ENCODE measurements around the gene C1orf216.

C1orf216 gene

GRCh38 chr1:35745124-35745730 is 26.5 kb upstream of the C1orf216 start:
- TF ChIP-seq ZNF565 (CRISPR knock-in tag; conservative IDR thresholded peaks at IDR 0.05; ENCODE audit: low read depth), result no peak
- no peak for TF ChIP-seq CSDC2 (CRISPR knock-in tag; IDR thresholded peaks at IDR 0.05)
- no peak for ATAC-seq

GRCh38 chr1:35737120-35737519 is 18.4 kb upstream of the C1orf216 start:
- TF ChIP-seq CSDC2 (CRISPR knock-in tag; IDR thresholded peaks at IDR 0.05) (no peak), ZC3H10 (CRISPR knock-in tag; IDR thresholded peaks at IDR 0.05) (no peak), POU6F1 (CRISPR knock-in tag; IDR thresholded peaks at IDR 0.05; ENCODE audit: borderline replicate concordance, low read depth) (no peak), ZNF8 (CRISPR knock-in tag; IDR thresholded peaks at IDR 0.05) (no peak), PATZ1 (CRISPR knock-in tag; IDR thresholded peaks at IDR 0.05; ENCODE audit: borderline replicate concordance) (no peak), RARB (CRISPR knock-in tag; IDR thresholded peaks at IDR 0.05) (no peak), ZNF565 (CRISPR knock-in tag; conservative IDR thresholded peaks at IDR 0.05; ENCODE audit: low read depth) (no peak), CSRNP3 (CRISPR knock-in tag; IDR thresholded peaks at IDR 0.05) (no peak), ISL1 (CRISPR knock-in tag; IDR thresholded peaks at IDR 0.05) (no peak), TCF4 (CRISPR knock-in tag; IDR thresholded peaks at IDR 0.05; ENCODE audit: borderline replicate concordance) (no peak), PPARA (CRISPR knock-in tag; IDR thresholded peaks at IDR 0.05; ENCODE audit: borderline replicate concordance) (no peak), OSR1 (CRISPR knock-in tag; IDR thresholded peaks at IDR 0.05) (no peak), ZNF70 (CRISPR knock-in tag; IDR thresholded peaks at IDR 0.05) (no peak), SNAI2 (CRISPR knock-in tag; IDR thresholded peaks at IDR 0.05) (no peak), CREB5 (CRISPR knock-in tag; IDR thresholded peaks at IDR 0.05; ENCODE audit: low read depth) (no peak), TOX (CRISPR knock-in tag; IDR thresholded peaks at IDR 0.05; ENCODE audit: borderline replicate concordance) (no peak)
- no peak for ATAC-seq

GRCh38 chr1:35727434-35728040 is 8.9 kb upstream of the C1orf216 start:
- peak; percentile 23; the same call in 2 of the 3 replicates for ATAC-seq
- TF ChIP-seq ZFP3 (CRISPR knock-in tag; IDR thresholded peaks at IDR 0.05) (no peak), TCF4 (CRISPR knock-in tag; IDR thresholded peaks at IDR 0.05; ENCODE audit: borderline replicate concordance) (no peak), GLIS3 (CRISPR knock-in tag; IDR thresholded peaks at IDR 0.05) (no peak), TOX (CRISPR knock-in tag; IDR thresholded peaks at IDR 0.05; ENCODE audit: borderline replicate concordance) (no peak), CREB5 (CRISPR knock-in tag; IDR thresholded peaks at IDR 0.05; ENCODE audit: low read depth) (no peak), ZC3H10 (CRISPR knock-in tag; IDR thresholded peaks at IDR 0.05) (no peak), CSRNP3 (CRISPR knock-in tag; IDR thresholded peaks at IDR 0.05) (no peak), PPARA (CRISPR knock-in tag; IDR thresholded peaks at IDR 0.05; ENCODE audit: borderline replicate concordance) (no peak), ZNF8 (CRISPR knock-in tag; IDR thresholded peaks at IDR 0.05) (no peak), PATZ1 (CRISPR knock-in tag; IDR thresholded peaks at IDR 0.05; ENCODE audit: borderline replicate concordance) (no peak), OSR1 (CRISPR knock-in tag; IDR thresholded peaks at IDR 0.05) (no peak), ISL1 (CRISPR knock-in tag; IDR thresholded peaks at IDR 0.05) (no peak), ZFP30 (CRISPR knock-in tag; IDR thresholded peaks at IDR 0.05) (no peak), TSHZ2 (CRISPR knock-in tag; IDR thresholded peaks at IDR 0.05) (no peak), ZNF70 (CRISPR knock-in tag; IDR thresholded peaks at IDR 0.05) (no peak)

All from SK-N-SH treated with all-trans-retinoic acid at 6 μM for 48 hours (cell line).